HG02763 (cell line): Measurements from ENCODE around the gene KCND3.

Experiments used
- ATAC-seq: cut with Tn5 transposase; IDR thresholded peaks from one replicate; pipeline ENCODE4 v1.9.1; 2021; ENCODE audit warnings: mild to moderate bottlenecking, moderate library complexity; ENCODE audit not compliant: unreplicated experiment

KCND3 gene

DNA sequence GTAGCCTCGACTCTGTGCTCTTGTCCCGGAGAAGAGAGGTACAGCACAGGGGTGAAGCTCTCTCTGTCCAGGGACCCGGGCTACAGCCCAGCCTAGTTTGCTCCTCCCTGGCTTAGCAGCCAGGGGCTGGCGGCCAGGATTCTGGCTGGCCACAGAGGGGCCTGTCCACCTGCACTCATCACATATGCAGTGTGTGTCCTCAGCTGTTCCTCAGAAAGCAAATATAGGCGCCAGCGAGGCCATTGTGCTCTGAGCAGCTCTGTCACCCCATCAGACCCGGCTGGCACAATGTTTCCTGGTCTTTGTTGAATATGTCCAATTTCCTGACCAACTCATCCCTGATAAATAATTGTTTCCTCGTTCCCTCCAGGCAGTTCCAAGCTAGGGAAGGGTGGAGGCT is 28.5 kb downstream of the KCND3 start:
- ATAC-seq, result no peak

- no peak for ATAC-seq
Measured at GRCh38 chr1:111959436-111959835, 30.0 kb downstream of the KCND3 start.

GRCh38 chr1:111958851-111959250 is 30.6 kb downstream of the KCND3 start:
- no peak for ATAC-seq

- no peak for ATAC-seq
Measured at GRCh38 chr1:111958075-111958474, 31.4 kb downstream of the KCND3 start.

DNA sequence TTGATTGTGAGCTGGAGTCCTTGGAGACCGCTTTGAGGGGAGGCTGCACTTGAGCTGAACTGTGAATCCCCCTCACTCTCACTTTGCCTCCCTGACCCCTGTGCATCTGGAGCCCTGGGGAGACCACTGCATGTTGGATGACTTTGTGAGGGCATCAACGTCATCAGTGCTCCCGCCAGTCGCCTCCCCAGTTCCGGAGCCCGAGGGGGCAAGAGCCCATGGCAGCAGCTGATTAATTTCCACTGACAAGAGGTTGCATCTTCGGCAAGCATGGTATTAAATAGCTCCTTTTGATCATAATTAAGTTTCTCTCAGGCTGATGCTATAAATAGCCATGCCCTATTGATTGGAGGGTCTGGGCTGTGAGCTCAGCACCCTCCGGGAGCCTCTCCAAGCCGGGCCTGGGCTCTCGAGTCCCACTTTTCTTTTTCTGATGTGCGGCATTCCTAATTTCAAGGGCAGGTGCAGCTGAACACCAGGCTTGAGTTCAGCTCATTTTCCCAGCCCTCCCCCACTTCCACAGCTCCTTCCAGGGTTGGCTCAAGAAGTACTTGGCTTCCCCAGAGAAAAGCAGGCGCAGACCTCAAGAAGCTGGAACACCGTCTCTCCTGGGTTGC is 33.2 kb downstream of the KCND3 start:
- no peak for ATAC-seq

GRCh38 chr1:111955755-111956154 is 33.7 kb downstream of the KCND3 start:
- ATAC-seq, result no peak

GRCh38 chr1:111953797-111954196 is 35.7 kb downstream of the KCND3 start:
- ATAC-seq, result no peak

DNA sequence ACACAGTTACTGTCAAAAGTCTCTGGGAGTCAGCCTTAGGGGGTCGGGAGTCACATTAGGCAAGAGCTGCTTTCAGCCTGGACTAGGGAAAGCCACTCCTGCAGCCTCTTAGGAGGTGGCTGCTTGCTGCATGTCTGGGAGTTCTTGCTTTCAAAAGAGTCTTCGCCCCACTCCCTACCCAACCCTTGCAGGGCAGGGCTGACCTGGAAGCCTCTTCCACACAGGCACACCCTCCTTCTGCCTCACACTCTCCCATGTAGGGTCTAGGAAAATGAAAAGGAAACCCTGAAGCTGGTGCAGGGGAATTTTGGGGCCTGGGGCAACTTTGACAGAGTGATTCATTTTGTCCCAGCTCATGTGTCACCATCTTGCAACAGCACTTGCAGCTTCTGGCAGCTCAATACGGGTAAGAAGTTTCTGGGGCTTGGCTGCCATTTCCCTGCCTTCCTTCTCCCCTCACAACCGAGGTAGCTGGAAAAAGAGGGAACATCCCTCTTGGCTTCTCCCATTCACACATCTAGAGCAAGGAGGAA is 37.3 kb downstream of the KCND3 start:
- ATAC-seq, result no peak

DNA sequence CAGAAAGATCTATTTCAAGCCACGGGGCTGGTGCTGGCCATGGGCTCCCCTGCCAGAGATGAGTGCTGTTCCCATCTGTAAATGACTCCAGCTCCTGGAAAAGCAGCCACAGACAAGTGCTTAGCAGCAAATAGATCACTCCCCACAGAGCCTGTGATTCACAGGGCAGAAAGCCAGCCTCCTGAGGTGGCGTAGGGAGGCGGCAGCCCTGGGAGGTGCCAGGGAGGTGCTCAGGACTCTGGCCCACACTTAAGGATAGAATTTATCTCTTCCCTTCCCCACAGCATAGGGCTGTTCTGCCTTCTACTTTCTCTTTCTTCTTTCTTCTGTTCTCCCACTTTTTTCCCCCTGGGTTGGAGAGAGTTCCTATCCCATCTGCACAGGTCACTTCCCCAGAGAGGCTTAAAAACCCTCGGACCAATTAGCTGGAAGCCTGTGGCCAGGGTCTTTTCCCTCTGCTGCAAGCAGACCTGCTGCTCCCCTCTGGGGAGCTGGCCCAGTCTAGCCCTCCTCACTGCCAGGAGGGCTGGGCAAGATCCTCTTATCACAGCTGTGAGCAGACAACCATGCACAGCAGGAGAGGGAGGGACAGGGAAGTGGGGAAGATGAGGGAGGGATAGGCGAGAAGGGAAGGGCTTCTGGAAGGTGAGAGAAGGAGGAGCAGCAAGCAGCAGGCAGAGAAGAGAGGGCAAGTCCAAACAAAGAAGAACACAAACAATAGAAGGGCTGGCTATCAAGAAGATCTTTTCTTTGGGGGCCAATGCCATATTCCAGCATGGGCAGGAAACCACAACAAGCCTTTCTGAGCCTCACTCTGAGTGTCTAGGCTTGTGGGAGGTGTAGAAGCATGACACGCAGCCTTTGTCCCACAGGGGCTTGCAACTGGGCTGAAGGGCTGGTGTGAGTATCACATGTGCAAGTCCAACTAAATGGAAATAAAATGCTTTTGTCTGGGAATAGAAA is 41.0 kb downstream of the KCND3 start:
- ATAC-seq, result no peak

- ATAC-seq, result no peak
Measured at GRCh38 chr1:111943846-111944749, 45.4 kb downstream of the KCND3 start.

GRCh38 chr1:111943066-111943465 is 46.4 kb downstream of the KCND3 start:
- ATAC-seq, result no peak

- ATAC-seq, result no peak
Measured at GRCh38 chr1:111938536-111938935, 50.9 kb downstream of the KCND3 start.

GRCh38 chr1:111938123-111938522 is 51.3 kb downstream of the KCND3 start:
- no peak for ATAC-seq

GRCh38 chr1:111937147-111937725 is 52.2 kb downstream of the KCND3 start:
- ATAC-seq, result no peak

- no peak for ATAC-seq
Measured at GRCh38 chr1:111934106-111934852, 55.2 kb downstream of the KCND3 start.

DNA sequence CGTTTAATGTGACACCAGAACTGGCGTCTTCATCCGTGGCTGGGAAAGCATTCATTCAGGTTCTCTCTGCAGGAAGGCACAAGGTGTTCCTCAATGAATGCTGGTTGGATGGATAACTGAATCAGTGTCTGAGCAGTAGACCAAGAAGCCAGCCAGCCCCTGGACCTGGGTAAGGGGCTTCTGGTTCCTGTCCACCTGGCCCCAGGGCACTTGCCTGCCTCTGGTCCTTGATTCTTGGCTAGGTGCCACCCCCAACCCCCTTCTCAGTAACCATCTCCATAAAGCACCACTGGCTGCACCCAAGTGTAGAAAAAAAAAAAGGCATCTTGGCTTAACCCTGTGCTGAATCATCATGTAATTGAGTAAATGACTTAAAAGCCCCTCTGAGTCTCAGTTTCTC is 59.1 kb downstream of the KCND3 start:
- no peak for ATAC-seq

DNA sequence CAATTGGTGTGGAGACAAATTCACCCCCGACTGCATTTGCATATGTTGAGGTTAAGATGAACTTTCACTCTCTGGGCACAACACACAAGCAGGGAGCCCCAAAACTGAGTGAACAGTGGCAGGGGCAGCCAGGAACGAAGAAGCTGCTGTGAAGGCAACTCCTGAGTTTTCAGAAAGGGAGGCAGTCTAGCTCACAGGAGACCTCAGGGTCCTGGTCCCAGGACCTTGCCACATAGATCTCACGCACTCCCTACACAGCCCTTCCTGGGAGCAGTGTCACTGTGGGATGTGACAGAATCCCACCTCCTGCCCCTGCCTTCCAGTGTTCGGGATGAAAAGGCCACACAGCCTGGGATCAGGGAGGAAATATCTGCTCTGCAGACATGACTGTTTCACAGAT is 60.9 kb downstream of the KCND3 start:
- ATAC-seq, result no peak

DNA sequence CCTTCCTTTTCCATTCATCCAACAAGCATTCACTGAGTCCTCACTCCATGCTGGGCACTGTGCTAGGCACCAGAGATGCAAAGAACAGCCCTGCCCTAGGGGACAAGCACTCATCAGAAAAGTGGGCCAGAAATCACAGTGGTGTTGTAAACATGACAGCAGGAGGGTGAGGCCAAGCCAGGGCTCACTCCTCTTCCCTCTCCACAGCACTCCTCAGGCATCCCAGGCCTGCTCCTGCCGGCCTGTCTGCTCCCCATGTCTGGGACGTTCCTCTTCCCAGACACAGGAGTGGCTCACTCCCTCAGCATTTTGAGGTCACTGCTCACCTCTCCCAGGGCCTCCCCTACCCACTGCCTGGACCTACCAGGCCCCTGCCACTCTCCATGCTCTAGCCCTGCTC is 61.8 kb downstream of the KCND3 start:
- no peak for ATAC-seq

DNA sequence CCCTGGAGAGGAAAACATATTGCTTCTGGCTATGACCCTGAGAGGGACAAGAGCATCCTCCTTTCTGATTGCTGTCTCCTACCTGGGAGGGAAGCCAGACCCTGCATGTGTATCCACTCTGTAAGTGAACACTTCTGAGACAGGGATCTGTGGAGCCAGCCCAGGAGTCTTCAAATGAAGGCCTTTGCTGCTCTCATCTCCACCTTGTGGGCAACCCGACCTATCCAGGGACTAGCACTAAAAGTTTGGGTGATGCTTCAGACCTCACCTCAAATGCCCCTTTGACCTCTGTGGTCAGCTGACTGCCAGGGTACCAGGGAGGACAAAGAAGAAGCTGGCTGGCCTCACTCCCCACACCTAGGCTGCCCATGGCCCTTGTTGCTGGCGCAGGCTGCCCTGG is 64.7 kb downstream of the KCND3 start:
- ATAC-seq, result no peak

GRCh38 chr1:111923766-111924165 is 65.7 kb downstream of the KCND3 start:
- no peak for ATAC-seq
